NCI-H2227 treated with DMSO at 0.1 percent for 48 hours (cell line): ENCODE data around the gene HS6ST1.

Experiments used
- DNase-seq: peaks from one replicate; lab custom pipeline; 2025; lab: John Stamatoyannopoulos, UW

The HS6ST1 gene

GRCh38 chr2:128237911-128238697, 80.6 kb downstream of the HS6ST1 start:
- DNase-seq: no peak

GRCh38 chr2:128237081-128237534, 81.6 kb downstream of the HS6ST1 start:
- no peak for DNase-seq

- DNase-seq: no peak
Measured at GRCh38 chr2:128236491-128237035, 82.1 kb downstream of the HS6ST1 start.

- DNase-seq: no peak
Measured at GRCh38 chr2:128235581-128235980, 83.1 kb downstream of the HS6ST1 start.

- no peak for DNase-seq
Measured at GRCh38 chr2:128234613-128235012, 84.1 kb downstream of the HS6ST1 start.

- DNase-seq: no peak
Measured at GRCh38 chr2:128233790-128234395, 84.8 kb downstream of the HS6ST1 start.

GRCh38 chr2:128232965-128233789, 85.5 kb downstream of the HS6ST1 start:
- DNase-seq: peak; percentile 67

- no peak for DNase-seq
Measured at GRCh38 chr2:128228894-128229293, 89.8 kb downstream of the HS6ST1 start.

- no peak for DNase-seq
Measured at GRCh38 chr2:128227862-128228261, 90.8 kb downstream of the HS6ST1 start.

GRCh38 chr2:128219891-128220290, 98.8 kb downstream of the HS6ST1 start:
- no peak for DNase-seq

- no peak for DNase-seq
Measured at GRCh38 chr2:128217671-128218070, 101.0 kb downstream of the HS6ST1 start.

GRCh38 chr2:128215897-128216642, 102.6 kb downstream of the HS6ST1 start:
- no peak for DNase-seq
